Upper lobe of left lung (tissue), 6 donors: ENCODE measurements around the gene UBXN10. TPM values are rescaled to one million over a fixed set of nuclear protein-coding genes. Genes with fewer than 3 reads are reported as not detected.
A peak's percentile ranks its signal among the peaks of the same experiment; 100 is the strongest.

Experiments
- ATAC-seq, 2 donors: fragments of 200-7000 bp; cut with Tn5 transposase; one replicate each; pipeline ENCODE4 v1.9.1; 2022; ENCODE audit warnings: mild to moderate bottlenecking in 2 of 2, moderate library complexity in 2 of 2; ENCODE audit not compliant: low FRiP score in 2 of 2
- DNase-seq, 2 donors: peaks; one replicate each; pipeline ENCODE4 v3.0.0-alpha.2; 2019 to 2020
- H3K27ac ChIP-seq, 4 donors: fragments of 200-600 bp; sonication (generic); one replicate each; pipeline ENCODE4 v1.5.1; 2016 to 2019
- H3K27me3 ChIP-seq, 4 donors: fragments of 200-600 bp; sonication (generic); one replicate each; pipeline ENCODE4 v1.5.1; 2017 to 2019
- H3K36me3 ChIP-seq, 4 donors: fragments of 200-600 bp; sonication (generic); one replicate each; pipeline ENCODE4 v1.5.1; 2016 to 2019
- H3K4me1 ChIP-seq, 4 donors: fragments of 200-600 bp; sonication (generic); one replicate each; pipeline ENCODE4 v1.5.1; 2018 to 2019
- H3K4me3 ChIP-seq, 4 donors: fragments of 200-600 bp; sonication (generic); one replicate each; pipeline ENCODE4 v1.5.1; 2017 to 2019; ENCODE audit warnings: mild to moderate bottlenecking in 2 of 4, moderate library complexity in 1 of 4
- H3K9me3 ChIP-seq, 4 donors: fragments of 200-600 bp; sonication (generic); one replicate each; pipeline ENCODE4 v1.5.1; 2018 to 2019
- CTCF ChIP-seq, 6 experiments: fragments of 450-650 bp in 4 of 6; fragments of 200-600 bp in 2 of 6; sonication (generic) in 2 of 6; IDR thresholded peaks; one replicate each; pipeline ENCODE4 v1.5.1; 2016 to 2019; ENCODE audit warnings: antibody characterized with exemption in 6 of 6
- EP300 ChIP-seq, 4 donors: sonication (generic); formaldehyde crosslinking; IDR thresholded peaks; one replicate each; pipeline ENCODE4 v1.5.1; 2017; ENCODE audit warnings: antibody characterized with exemption in 4 of 4, control low read depth in 2 of 4
- POLR2A ChIP-seq, 4 donors: fragments of 450-650 bp; IDR thresholded peaks; one replicate each; pipeline ENCODE4 v1.5.1; 2016 to 2017; ENCODE audit warnings: antibody characterized with exemption in 4 of 4, mild to moderate bottlenecking in 2 of 4
- POLR2AphosphoS5 ChIP-seq, 2 donors: sonication (generic); formaldehyde crosslinking; IDR thresholded peaks; one replicate each; pipeline ENCODE4 v1.5.1; 2017; ENCODE audit warnings: antibody characterized with exemption in 2 of 2
- WGBS, 2 donors: methylation state at CpG; one replicate each; pipeline ENCODE4 v1.1.5; 2017 to 2018; 5-methylcytosine and 5-hydroxymethylcytosine counted together
- total RNA-seq, 6 donors: library from RNA; depleted of rRNA in 4 of 6; stranded (reverse); fragments of >200 nt in 4 of 6; gene quantifications; one replicate each; pipeline versions ENCODE4 v1.1.0 to v1.2.1, GENCODE V29; 2016 to 2021
- donor health status: DM: no; HTN: no; CAD: no; lungs with moderate emphysema.
- donor health status: DM: no; HTN: yes; CAD: no; lungs with severe emphysema.

UBXN10 gene
- total RNA-seq, 6 donors from 2014 or later: 0.86 to 29.8 (median 6.5) TPM

GRCh38 chr1:20169932-20170331 is 16.0 kb upstream of the UBXN10 start:
- Histone ChIP-seq H3K27ac (no peak overlapping the region), H3K36me3 (no peaks in the 10 kb centered on the region), H3K9me3 (no peaks in the 10 kb centered on the region), H3K27me3 (no peaks in the 10 kb centered on the region), H3K4me1 (peaks cover 0 to 10% (median 4%) of the 10 kb centered on the region in 4 donors), H3K4me3 (no peak overlapping the region)
- no peak for ATAC-seq
- TF ChIP-seq CTCF (IDR thresholded peaks at IDR 0.05) (no peak), POLR2A (IDR thresholded peaks at IDR 0.05) (no peak), POLR2AphosphoS5 (IDR thresholded peaks at IDR 0.05) (no peak), EP300 (IDR thresholded peaks at IDR 0.05) (no peak)
- no peak for DNase-seq
- WGBS, 2 donors: 95 to 96% methylated on average over 5 of the region's 5 CpGs

- WGBS, 2 donors: 83% methylated on average over 8 to 12 of the region's 12 CpGs
- Histone ChIP-seq H3K36me3 (no peaks in the 10 kb centered on the region), H3K4me1 (no peaks in the 10 kb centered on the region), H3K9me3 (no peaks in the 10 kb centered on the region), H3K27ac (no peak overlapping the region), H3K27me3 (no peaks in the 10 kb centered on the region), H3K4me3 (no peak overlapping the region)
- no peak for TF ChIP-seq POLR2AphosphoS5 (IDR thresholded peaks at IDR 0.05)
- ATAC-seq: peak in 1 of 2 donors; percentile 21
- peak; percentile 56 to 61 for DNase-seq
These were observed 13.8 kb upstream of the UBXN10 start for GRCh38 chr1:20172033-20172590.

- no peaks in the 10 kb centered on the region for H3K36me3 ChIP-seq
- no peaks in the 10 kb centered on the region for H3K9me3 ChIP-seq
- no peak overlapping the region for H3K4me3 ChIP-seq
- 56 to 62% methylated on average over 9 of the region's 9 CpGs for WGBS, 2 donors
- no peaks in the 10 kb centered on the region for H3K4me1 ChIP-seq
- DNase-seq (no peak), ATAC-seq (peak in 1 of 2 donors; percentile 47)
- TF ChIP-seq EP300 (IDR thresholded peaks at IDR 0.05) (no peak), POLR2A (IDR thresholded peaks at IDR 0.05) (no peak), CTCF (IDR thresholded peaks at IDR 0.05) (no peak), POLR2AphosphoS5 (IDR thresholded peaks at IDR 0.05) (no peak)
- no peaks in the 10 kb centered on the region for H3K27me3 ChIP-seq
- H3K27ac ChIP-seq: no peak overlapping the region
These were observed 10.8 kb upstream of the UBXN10 start for GRCh38 chr1:20174937-20175666.

GRCh38 chr1:20178634-20179370 is 7.1 kb upstream of the UBXN10 start:
- Histone ChIP-seq H3K36me3 (no peaks in the 10 kb centered on the region), H3K27ac (no peak overlapping the region), H3K4me3 (no peak overlapping the region), H3K27me3 (no peaks in the 10 kb centered on the region), H3K4me1 (no peaks in the 10 kb centered on the region), H3K9me3 (no peaks in the 10 kb centered on the region)
- DNase-seq (no peak), ATAC-seq (peak in 1 of 2 donors; percentile 11)
- 84 to 86% methylated on average over 12 to 13 of the region's 13 CpGs for WGBS, 2 donors
- TF ChIP-seq CTCF (IDR thresholded peaks at IDR 0.05) (no peak), EP300 (IDR thresholded peaks at IDR 0.05) (no peak)

- Histone ChIP-seq H3K27me3 (no peaks in the 10 kb centered on the region), H3K27ac (no peak overlapping the region), H3K36me3 (no peaks in the 10 kb centered on the region), H3K9me3 (no peaks in the 10 kb centered on the region), H3K4me1 (no peaks in the 10 kb centered on the region), H3K4me3 (no peak overlapping the region)
- ATAC-seq (no peak), DNase-seq (no peak)
- TF ChIP-seq POLR2A (IDR thresholded peaks at IDR 0.05): no peak
- TF ChIP-seq EP300 (IDR thresholded peaks at IDR 0.05): no peak
- TF ChIP-seq CTCF (IDR thresholded peaks at IDR 0.05): no peak
- no peak for TF ChIP-seq POLR2AphosphoS5 (IDR thresholded peaks at IDR 0.05)
- 91 to 95% methylated on average over 2 of the region's 2 CpGs for WGBS, 2 donors
These were observed 6.3 kb upstream of the UBXN10 start for GRCh38 chr1:20179371-20180128.
